Ramos (cell line): ENCODE data around the gene CNGB1.
"Not testable (repeated sequence)": the region's sequence is repeated elsewhere in the genome, so short reads cannot be mapped to it uniquely, and the experiment has no call there.

ENCODE experiments used
- in situ Hi-C: fragments of 300-500 bp; cut with MboI; formaldehyde crosslinking; loops from one replicate; pipeline ENCODE4 v1.14.3; 2022; ENCODE audit warnings: low sequenced_read_pairs; ENCODE audit not compliant: unreplicated experiment

Gene CNGB1

GRCh38 chr16:57914244-57915173, 56.4 kb downstream of the CNGB1 start:
- in situ Hi-C loops: no loop called here

DNA sequence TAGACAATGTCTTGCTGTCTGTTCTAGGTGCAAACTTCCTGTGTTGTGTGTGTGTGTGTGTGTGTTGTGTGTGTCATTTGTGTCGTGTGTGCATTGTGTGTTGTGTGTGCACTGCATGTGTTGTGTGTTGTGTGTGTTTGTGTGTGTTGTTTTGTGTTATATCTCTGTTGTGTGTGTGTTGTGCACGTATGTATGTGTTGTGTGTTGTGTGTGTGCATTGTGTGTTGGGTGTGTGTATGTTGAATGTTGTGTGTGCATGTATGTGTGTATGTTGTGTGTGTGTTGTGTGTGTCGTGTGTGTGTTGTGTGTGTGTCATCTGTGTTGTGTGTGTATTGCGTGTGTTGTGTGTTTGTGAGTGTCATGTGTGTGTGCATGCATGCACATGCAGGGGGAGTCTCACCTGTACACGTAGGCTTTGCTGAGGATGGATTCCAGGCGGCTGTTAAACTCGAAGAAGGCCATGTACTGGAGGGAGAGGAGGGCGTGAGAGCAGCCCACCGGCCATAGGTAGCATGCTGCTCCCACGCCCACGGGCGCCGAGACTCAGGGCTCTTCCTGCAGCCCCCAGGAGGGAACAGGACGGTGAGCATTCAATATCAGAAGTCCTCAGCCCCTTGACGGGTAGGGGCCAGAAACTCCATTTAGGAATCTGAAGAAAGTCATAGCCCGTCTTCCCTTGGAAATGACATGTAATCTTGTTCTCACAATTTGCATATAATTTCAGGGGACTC, 58.2 kb downstream of the CNGB1 start:
- in situ Hi-C loops: no loop called here

DNA sequence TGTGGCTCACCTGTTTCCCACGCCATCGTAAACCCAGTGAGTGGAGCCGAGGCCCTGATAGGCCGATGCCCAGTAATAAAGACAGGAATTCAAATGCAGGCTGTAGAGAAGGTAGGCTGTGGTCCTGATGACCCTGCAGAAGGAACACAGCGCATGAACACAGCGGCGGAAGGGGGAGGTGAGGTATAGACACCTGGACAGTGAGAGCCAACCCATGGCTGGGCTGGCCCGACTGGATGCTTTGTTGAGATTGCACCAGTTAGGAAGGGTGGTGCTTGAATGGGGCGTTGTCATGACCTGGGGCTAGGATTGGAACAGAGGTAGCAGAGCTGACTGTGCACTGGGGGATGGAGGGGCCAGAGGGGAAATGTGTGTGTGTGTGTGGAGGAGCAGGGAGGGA, 59.2 kb downstream of the CNGB1 start:
- in situ Hi-C loops: no loop called here

GRCh38 chr16:57910696-57911095, 60.2 kb downstream of the CNGB1 start:
- in situ Hi-C loops: no loop called here

DNA sequence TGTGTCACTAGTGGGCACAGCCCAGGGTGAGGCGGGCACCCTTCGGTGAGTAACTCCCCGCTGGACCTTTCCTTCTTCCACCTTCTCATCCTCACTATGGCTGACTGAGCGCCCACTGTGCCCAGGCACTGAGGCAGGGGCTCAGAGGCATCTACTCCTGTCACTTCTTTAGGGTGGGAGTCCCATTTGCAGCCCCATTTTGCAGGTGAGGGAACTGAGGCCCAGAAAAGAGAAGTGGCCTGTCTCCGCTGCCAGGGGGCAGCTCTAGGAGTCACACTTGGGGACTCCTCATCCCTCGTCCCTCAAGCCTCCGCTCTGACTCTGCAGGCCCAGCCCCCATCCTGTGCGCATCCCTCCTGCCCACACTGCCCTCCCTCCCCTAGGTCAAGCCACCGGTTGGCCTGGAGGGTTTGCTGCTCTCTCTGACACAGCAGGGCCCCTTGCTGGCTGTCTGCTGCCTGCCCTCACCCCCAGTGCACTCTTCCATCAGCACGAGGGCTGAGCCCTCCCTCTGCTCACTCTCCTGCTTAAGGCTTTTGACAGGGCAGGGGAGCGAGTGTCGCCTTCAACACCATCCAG, 62.4 kb downstream of the CNGB1 start:
- in situ Hi-C loops: no loop called here

DNA sequence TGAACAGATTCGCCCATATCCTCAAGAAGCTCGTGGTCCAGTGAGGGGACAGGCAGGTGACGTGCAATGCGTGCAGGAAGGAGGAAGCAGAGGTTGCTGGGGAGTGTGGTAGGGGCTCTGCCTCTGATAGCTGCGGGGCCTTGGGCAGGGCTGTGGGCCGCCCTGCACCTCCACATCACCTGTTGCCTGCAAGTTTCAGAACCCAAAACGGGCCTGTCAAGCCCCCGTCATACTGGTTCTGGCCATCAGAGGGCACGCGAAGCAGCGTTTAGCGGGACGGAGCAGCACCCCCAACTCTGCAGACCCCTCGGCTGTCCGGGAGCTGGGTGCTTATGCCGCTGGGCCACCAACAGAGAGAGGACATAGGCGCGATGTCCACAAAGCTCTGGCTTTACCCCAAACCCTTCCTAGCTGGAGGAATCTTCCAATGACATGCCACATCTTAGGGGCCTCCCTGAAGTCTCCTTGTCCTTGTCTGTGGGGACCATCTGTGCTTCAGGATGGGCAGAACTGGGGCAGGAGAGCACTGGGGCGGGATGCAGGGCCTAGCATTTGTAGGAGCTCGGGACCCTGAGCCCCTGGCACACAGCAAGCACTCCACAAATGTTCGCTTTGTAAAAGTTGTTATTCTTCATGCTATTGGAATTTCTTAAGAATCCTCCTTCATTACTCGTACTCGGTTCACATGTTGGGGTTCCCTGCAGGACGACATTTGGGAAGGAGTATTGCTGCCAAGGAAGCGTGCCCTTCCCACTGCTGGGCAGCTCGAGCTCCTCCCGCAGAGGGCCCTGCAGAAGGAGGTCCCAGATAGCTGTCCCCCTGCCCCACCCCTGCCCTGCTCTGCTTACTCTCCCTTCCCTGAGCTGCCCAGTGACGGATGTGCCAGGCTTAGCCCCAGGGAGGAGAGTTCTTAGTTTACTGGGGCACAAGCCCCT, 64.3 kb downstream of the CNGB1 start:
- in situ Hi-C loops: no loop called here

GRCh38 chr16:57904101-57904500, 66.8 kb downstream of the CNGB1 start:
- in situ Hi-C loops: no loop called here

DNA sequence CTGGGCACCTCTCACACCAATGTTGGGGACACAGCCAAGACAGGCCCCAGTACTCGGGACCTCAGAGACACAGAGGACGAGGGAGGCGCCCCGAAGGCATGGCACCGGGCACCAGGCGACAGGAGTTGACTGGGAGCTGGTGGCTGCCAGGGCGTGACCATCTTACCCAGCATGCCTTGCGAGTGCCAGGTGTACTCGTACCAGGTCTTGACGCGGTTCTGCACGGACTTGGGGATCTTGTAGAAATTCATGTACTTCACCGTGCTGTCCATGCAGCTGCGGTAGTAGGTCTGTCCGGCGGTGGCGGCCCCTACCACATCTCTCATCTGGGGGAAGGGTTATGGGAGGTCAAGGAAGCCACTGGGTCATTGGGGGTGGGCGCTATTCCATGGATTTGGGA, 67.3 kb downstream of the CNGB1 start:
- in situ Hi-C loops: no loop called here

GRCh38 chr16:57901480-57902069, 69.4 kb downstream of the CNGB1 start:
- in situ Hi-C loops: no loop called here

- in situ Hi-C loops: no loop called here
Observed at GRCh38 chr16:57900796-57901479, 70.0 kb downstream of the CNGB1 start.

DNA sequence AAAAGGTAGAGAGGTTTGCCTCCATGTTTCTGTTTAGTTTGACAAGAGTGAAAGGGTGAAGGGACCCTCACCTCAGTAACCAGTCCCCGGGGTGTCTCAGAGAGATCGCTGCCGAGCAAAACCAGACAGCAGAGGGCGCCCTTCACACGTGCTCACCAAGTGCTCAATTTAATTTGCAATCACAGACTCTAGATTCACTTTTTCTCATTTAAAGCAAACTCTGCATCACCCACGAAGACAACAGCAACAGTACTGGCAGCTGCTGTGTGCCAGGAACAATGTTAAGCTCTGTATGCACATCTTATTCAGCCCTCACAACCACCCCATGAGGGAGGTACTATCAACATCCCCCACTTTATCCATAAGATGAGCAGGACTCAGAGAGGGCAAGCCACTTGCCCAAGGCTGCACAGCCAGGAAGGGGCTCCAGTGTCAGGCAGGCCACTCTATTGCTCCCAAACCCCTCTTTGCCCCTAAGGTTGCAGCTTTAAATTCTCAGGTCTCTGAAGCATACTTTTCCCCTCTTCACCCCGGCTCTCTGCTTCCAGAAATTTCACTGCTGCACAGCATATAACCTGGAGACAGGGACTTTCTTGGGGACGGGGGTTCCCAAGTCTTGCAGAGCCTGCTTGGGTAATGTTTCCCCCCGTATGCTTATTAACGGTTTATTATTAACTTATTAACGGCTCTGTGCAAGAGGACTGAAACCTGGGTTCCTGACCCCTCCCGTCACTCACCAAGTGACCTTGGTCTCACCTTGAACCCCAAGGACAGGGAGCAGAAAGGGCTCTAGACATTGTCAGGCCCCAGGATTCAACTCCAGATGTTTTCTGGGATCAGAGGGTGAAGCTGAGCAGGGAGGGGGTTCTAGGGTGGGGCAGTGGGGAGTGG, 70.9 kb downstream of the CNGB1 start:
- in situ Hi-C loops: no loop called here

DNA sequence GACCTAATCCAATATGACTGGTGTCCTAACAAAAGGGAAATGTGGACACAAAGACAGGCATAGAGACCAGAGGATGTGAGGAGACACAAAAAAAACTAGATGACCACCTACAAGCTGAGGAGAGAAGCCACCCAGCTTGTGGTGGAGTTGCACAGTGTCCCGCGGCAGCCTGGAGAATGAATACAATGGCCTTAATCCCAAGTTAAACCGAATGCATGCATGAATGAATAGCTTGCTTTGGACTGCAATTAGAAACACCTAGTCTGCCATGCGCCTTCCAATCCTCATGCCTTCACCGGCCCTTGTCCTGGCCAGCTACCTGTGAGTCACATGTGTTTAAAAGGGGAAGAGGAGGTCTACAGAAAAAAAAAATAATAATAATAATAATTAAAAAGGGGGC, 72.0 kb downstream of the CNGB1 start:
- in situ Hi-C loops: no loop called here

- in situ Hi-C loops: no loop called here
Observed at GRCh38 chr16:57897996-57898395, 72.9 kb downstream of the CNGB1 start.

GRCh38 chr16:57897053-57897784, 73.7 kb downstream of the CNGB1 start:
- in situ Hi-C loops: no loop called here

GRCh38 chr16:57895081-57895547, 75.8 kb downstream of the CNGB1 start:
- in situ Hi-C loops: not testable (repeated sequence)

GRCh38 chr16:57894390-57895080, 76.4 kb downstream of the CNGB1 start:
- in situ Hi-C loops: no loop called here
